Caco-2 (cell line): Measurements from ENCODE around the gene FAM186B. TPM values are rescaled to one million over a fixed set of nuclear protein-coding genes. Genes with fewer than 3 reads are reported as not detected.

ENCODE experiments used
- BruUV-seq: library from RNA; stranded (reverse); fragments of 400-500 nt; replicated peaks from 2 replicates; lab custom pipeline; 2021; lab: Mats Ljungman, UMichigan
- CTCF ChIA-PET: fragments of 300-600 bp; sonication (Branson Sonifier 250); formaldehyde crosslinking; loops from one replicate; lab custom pipeline; 2022; ENCODE audit warnings: antibody characterized with exemption; lab: Charles Lee
- POLR2A ChIA-PET: fragments of 300-600 bp; sonication (Branson Sonifier 250); formaldehyde crosslinking; loops from one replicate; lab custom pipeline; 2022; ENCODE audit warnings: antibody characterized with exemption; lab: Charles Lee
- DNase-seq, 2 experiments: peaks; one replicate each; pipeline versions ENCODE4 v3.0.0 to v3.0.0-alpha.2; 2020 to 2022
- H3K27me3 ChIP-seq: replicated peaks from 2 replicates; pipeline ENCODE4 v1.6.0; 2011; ENCODE audit warnings: low read length; ENCODE audit not compliant: control insufficient read depth, insufficient read depth
- H3K36me3 ChIP-seq: 2 replicates; pipeline ENCODE4 v1.5.1; 2011; ENCODE audit warnings: low read length; ENCODE audit not compliant: control insufficient read depth, insufficient read depth
- H3K4me1 ChIP-seq: fragments of 250-450 bp; sonication (Bioruptor Pico); 2 replicates; pipeline ENCODE4 v1.5.1; 2020; ENCODE audit warnings: mild to moderate bottlenecking
- H3K4me3 ChIP-seq: 2 replicates; pipeline ENCODE4 v1.5.1; 2011; ENCODE audit warnings: low read depth, mild to moderate bottlenecking, control low read depth, low read length
- H3K9me3 ChIP-seq: fragments of 250-450 bp; sonication (Bioruptor Pico); 2 replicates; pipeline ENCODE4 v1.5.1; 2020; ENCODE audit warnings: mild to moderate bottlenecking, moderate library complexity
- H3K27ac Mint-ChIP-seq: one replicate; pipeline ENCODE4 v1.8.0; 2022; ENCODE audit warnings: mixed read lengths; ENCODE audit not compliant: unreplicated experiment
- H3K27me3 Mint-ChIP-seq: one replicate; pipeline ENCODE4 v1.8.0; 2022; ENCODE audit warnings: mixed read lengths; ENCODE audit not compliant: insufficient read depth, unreplicated experiment
- H3K36me3 Mint-ChIP-seq: one replicate; pipeline ENCODE4 v1.8.0; 2022; ENCODE audit warnings: mild to moderate bottlenecking, mixed read lengths; ENCODE audit not compliant: insufficient read depth, unreplicated experiment
- H3K4me1 Mint-ChIP-seq: one replicate; pipeline ENCODE4 v1.8.0; 2022; ENCODE audit warnings: low read depth, mixed read lengths; ENCODE audit not compliant: unreplicated experiment
- H3K4me3 Mint-ChIP-seq: one replicate; pipeline ENCODE4 v1.8.0; 2022; ENCODE audit warnings: mild to moderate bottlenecking, moderate library complexity, mixed read lengths; ENCODE audit not compliant: unreplicated experiment
- H3K9me3 Mint-ChIP-seq: one replicate; pipeline ENCODE4 v1.8.0; 2022; ENCODE audit warnings: mixed read lengths; ENCODE audit not compliant: unreplicated experiment
- intact Hi-C: fragments of 100-400 bp; cut with micrococcal nuclease; formaldehyde crosslinking; loops from one replicate; pipeline ENCODE4 v1.10.0; 2022; ENCODE audit not compliant: unreplicated experiment
- total RNA-seq: library from RNA; stranded (reverse); gene quantifications from 2 replicates; pipeline ENCODE4 v1.2.3, GENCODE V29; 2022
- TF ChIP-seq, protein P1 (sequence below), 2 experiments: fragments of 200-600 bp in 1 of 2; IDR thresholded peaks; 1 replicate in 1 of 2; 2 replicates in 1 of 2; pipeline versions ENCODE4 v1.5.1 to v1.8.0; 2011 to 2022; ENCODE audit warnings: antibody characterized with exemption in 1 of 2, control low read depth in 1 of 2, inconsistent platforms in 1 of 2, low read depth in 1 of 2, low read length in 1 of 2, mild to moderate bottlenecking in 1 of 2, moderate library complexity in 1 of 2; ENCODE audit not compliant: insufficient read depth in 1 of 2, severe bottlenecking in 1 of 2, unreplicated experiment in 1 of 2

Gene FAM186B
- total RNA-seq, 1 experiment from 2014 or later = 2.2 TPM

DNA sequence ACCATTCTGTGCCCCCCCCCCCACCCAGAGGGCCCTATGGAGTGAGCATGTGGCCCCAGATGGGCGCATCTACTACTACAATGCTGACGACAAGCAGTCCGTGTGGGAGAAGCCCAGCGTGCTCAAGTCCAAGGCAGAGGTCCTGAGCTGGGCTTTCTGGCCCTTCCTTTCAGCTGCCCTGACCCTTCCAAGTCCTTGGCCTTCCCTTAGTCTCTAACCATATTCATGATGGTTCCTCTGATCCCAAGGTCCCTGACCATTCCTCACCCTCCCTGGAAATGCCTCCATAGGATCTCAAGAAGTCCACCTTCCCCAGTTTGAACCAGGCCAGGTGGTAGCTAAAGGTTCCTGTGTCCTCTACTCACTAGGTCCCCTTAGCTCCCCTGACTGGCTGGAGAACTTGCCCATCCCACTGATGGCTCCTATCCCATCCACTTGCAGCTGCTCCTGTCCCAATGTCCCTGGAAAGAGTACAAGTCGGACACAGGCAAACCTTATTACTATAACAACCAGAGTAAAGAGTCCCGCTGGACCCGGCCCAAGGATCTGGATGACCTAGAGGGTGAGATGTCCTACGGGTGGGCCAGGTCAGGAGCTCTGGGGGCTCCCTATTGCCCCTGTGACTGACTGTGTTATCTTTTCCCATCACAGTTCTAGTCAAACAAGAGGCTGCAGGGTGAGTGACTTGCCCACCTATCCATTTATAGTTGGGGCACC lies 27.7 kb upstream of the FAM186B start:
- Histone ChIP-seq H3K4me1 (no peaks in the 10 kb centered on the region), H3K27me3 (no peaks in the 10 kb centered on the region), H3K4me3 (no peak overlapping the region), H3K36me3 (peaks cover 1% of the 10 kb centered on the region; the same call in 1 of the 2 replicates), H3K9me3 (no peaks in the 10 kb centered on the region)
- Mint-ChIP-seq H3K9me3 (no peaks in the 10 kb centered on the region), H3K27me3 (no peaks in the 10 kb centered on the region), H3K27ac (no peak overlapping the region), H3K4me3 (no peak overlapping the region), H3K4me1 (peaks cover 7% of the 10 kb centered on the region), H3K36me3 (peaks cover 16% of the 10 kb centered on the region)
- peak in 1 of 2 experiments; percentile 26 for DNase-seq
- TF ChIP-seq, protein P1, sequence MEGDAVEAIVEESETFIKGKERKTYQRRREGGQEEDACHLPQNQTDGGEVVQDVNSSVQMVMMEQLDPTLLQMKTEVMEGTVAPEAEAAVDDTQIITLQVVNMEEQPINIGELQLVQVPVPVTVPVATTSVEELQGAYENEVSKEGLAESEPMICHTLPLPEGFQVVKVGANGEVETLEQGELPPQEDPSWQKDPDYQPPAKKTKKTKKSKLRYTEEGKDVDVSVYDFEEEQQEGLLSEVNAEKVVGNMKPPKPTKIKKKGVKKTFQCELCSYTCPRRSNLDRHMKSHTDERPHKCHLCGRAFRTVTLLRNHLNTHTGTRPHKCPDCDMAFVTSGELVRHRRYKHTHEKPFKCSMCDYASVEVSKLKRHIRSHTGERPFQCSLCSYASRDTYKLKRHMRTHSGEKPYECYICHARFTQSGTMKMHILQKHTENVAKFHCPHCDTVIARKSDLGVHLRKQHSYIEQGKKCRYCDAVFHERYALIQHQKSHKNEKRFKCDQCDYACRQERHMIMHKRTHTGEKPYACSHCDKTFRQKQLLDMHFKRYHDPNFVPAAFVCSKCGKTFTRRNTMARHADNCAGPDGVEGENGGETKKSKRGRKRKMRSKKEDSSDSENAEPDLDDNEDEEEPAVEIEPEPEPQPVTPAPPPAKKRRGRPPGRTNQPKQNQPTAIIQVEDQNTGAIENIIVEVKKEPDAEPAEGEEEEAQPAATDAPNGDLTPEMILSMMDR (IDR thresholded peaks at IDR 0.05; ENCODE audit: insufficient read depth in 1 of 2, low read depth in 1 of 2, low read length in 1 of 2, severe bottlenecking in 1 of 2, unreplicated experiment in 1 of 2) = no peak
- no TSS peak for BruUV-seq
- CTCF ChIA-PET = interaction anchor here (0.5 to 1.5 kb wide), 5 partner anchors 10 to 407 kb away, joined by 3 to 8 read pairs (median 3); no protein-coding TSS in a partner anchor
- intact Hi-C loops = no loop called here
- POLR2A ChIA-PET = interaction anchor here (0.5 kb wide), 1 partner anchor 43 kb away, joined by 3 read pairs; no protein-coding TSS in a partner anchor

DNA sequence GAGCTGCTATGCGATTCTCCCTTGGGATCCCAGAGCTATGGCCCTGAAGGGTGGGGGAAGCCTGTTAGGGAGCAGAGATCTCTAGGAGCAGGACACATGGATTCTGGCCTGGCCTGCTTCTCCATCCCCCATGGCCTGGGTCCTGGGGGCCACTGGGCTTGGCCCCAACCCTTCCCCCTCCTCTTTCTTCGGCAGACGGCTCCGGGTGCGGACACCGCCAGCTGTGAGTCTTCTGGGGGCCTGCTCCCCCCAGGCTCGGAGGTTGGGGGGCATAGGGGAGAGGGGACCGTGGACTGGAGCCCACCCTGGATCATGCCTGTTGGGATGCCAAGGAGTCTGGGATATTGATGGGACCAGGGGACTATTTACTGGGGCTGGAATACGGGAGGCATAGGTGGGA lies 27.0 kb upstream of the FAM186B start:
- Histone ChIP-seq H3K4me3 (no peak overlapping the region), H3K4me1 (no peaks in the 10 kb centered on the region), H3K36me3 (peaks cover 1% of the 10 kb centered on the region; the same call in 1 of the 2 replicates), H3K9me3 (no peaks in the 10 kb centered on the region), H3K27me3 (no peaks in the 10 kb centered on the region)
- intact Hi-C loops = no loop called here
- TF ChIP-seq, protein P1 (IDR thresholded peaks at IDR 0.05; ENCODE audit: insufficient read depth in 1 of 2, low read depth in 1 of 2, low read length in 1 of 2, severe bottlenecking in 1 of 2, unreplicated experiment in 1 of 2) = no peak
- H3K9me3 Mint-ChIP-seq = no peaks in the 10 kb centered on the region
- BruUV-seq = no TSS peak
- ChIA-PET CTCF (interaction anchor here (0.6 to 1.5 kb wide), 2 partner anchors 52 to 408 kb away, joined by 3 to 8 read pairs; no protein-coding TSS in a partner anchor), POLR2A (interaction anchor here (0.5 kb wide), 1 partner anchor 43 kb away, joined by 3 read pairs; no protein-coding TSS in a partner anchor)
- H3K36me3 Mint-ChIP-seq = peaks cover 16% of the 10 kb centered on the region
- DNase-seq = peak in 1 of 2 experiments; percentile 12
- no peaks in the 10 kb centered on the region for H3K27me3 Mint-ChIP-seq
- H3K4me3 Mint-ChIP-seq = no peak overlapping the region
- H3K27ac Mint-ChIP-seq = no peak overlapping the region
- H3K4me1 Mint-ChIP-seq = peaks cover 7% of the 10 kb centered on the region

DNA sequence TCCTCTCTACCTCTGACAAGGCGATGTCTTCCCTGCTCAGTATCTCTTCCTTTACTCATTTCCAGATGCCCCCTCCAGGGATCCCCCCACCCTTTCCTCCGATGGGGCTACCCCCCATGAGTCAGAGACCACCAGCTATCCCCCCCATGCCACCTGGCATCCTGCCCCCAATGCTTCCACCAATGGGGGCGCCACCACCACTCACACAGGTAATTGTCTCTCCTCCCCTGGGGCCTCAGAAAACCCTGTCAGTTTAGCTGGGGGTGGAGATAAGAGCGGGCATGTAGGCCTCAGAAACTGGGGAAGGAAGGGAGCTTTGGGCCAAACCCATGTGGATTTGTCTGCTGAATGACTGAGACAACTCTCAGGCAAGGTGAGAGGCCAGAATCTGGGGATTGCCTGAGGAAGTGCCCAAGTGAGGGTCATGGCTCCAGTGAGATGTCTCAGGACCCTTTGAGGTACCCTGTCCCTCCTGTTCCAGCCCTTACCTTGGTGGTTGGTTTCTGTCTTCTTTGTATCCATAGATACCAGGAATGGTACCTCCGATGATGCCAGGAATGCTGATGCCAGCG lies 26.0 kb upstream of the FAM186B start:
- TF ChIP-seq, protein P1 (IDR thresholded peaks at IDR 0.05; ENCODE audit: insufficient read depth in 1 of 2, low read depth in 1 of 2, low read length in 1 of 2, severe bottlenecking in 1 of 2, unreplicated experiment in 1 of 2) = no peak
- intact Hi-C loops = no loop called here
- no peaks in the 10 kb centered on the region for H3K27me3 ChIP-seq
- no peaks in the 10 kb centered on the region for H3K27me3 Mint-ChIP-seq
- no peaks in the 10 kb centered on the region; the same call in 1 of the 2 replicates for H3K36me3 ChIP-seq
- H3K4me3 Mint-ChIP-seq = no peak overlapping the region
- H3K4me3 ChIP-seq = no peak overlapping the region
- H3K36me3 Mint-ChIP-seq = peaks cover 12% of the 10 kb centered on the region
- H3K9me3 Mint-ChIP-seq = no peaks in the 10 kb centered on the region
- CTCF ChIA-PET = interaction anchor here (1.1 kb wide), 1 partner anchor 110 kb away, joined by 3 read pairs; the partner anchor contains the start of gene TMBIM6
- no peak overlapping the region for H3K27ac Mint-ChIP-seq
- DNase-seq = peak in 1 of 2 experiments; percentile 18
- POLR2A ChIA-PET = no interaction called here
- H3K9me3 ChIP-seq = no peaks in the 10 kb centered on the region
- no peaks in the 10 kb centered on the region for H3K4me1 ChIP-seq
- BruUV-seq = no TSS peak
- H3K4me1 Mint-ChIP-seq = no peaks in the 10 kb centered on the region
